ENCODE results near the gene TNFRSF1A. TPM values are rescaled to one million over a fixed set of nuclear protein-coding genes. Genes with fewer than 3 reads are reported as not detected.
A peak's percentile ranks its signal among the peaks of the same experiment; 100 is the strongest.

Gene TNFRSF1A
- total and polyA plus RNA-seq, 2 of the 13 experiments (the other 11 are each of a cell fraction or from before 2014, with no cell fraction given), result 41.5 to 61.2 TPM

- no peak; a peak in 1 of 4 replicates for TF ChIP-seq HMGXB4 (CRISPR knock-in tag; IDR thresholded peaks at IDR 0.05; ENCODE audit: borderline replicate concordance in 1 of 2, low read depth in 1 of 2)
- TF ChIP-seq ZBTB20 (CRISPR knock-in tag; IDR thresholded peaks at IDR 0.05; ENCODE audit: borderline replicate concordance, low read depth), result no peak; the same call in 1 of the 2 replicates
- TF ChIP-seq JUN (CRISPR knock-in tag; IDR thresholded peaks at IDR 0.05), result no peak
- TF ChIP-seq ZNF10 (CRISPR knock-in tag; IDR thresholded peaks at IDR 0.05; ENCODE audit: borderline replicate concordance, low read depth), result no peak
- TF ChIP-seq ZBTB21 (CRISPR knock-in tag; IDR thresholded peaks at IDR 0.05), result no peak
- TF ChIP-seq ZNF251 (CRISPR knock-in tag; IDR thresholded peaks at IDR 0.05), result no peak
- TF ChIP-seq ZSCAN29 (CRISPR knock-in tag; conservative IDR thresholded peaks at IDR 0.05), result no peak
- no peak for TF ChIP-seq FLYWCH1 (CRISPR knock-in tag; IDR thresholded peaks at IDR 0.05)
- TF ChIP-seq ZNF567 (CRISPR knock-in tag; IDR thresholded peaks at IDR 0.05; ENCODE audit: borderline replicate concordance), result no peak
- no peak for TF ChIP-seq JARID2 (CRISPR knock-in tag; IDR thresholded peaks at IDR 0.05; ENCODE audit: insufficient replicate concordance)
- TF ChIP-seq RFX1 (IDR thresholded peaks at IDR 0.05), result no peak
- 0 out of 2 replicates have a peak, but pooled peaks have one; percentile 53 for TF ChIP-seq PCBP1 (IDR thresholded peaks at IDR 0.05; ENCODE audit: borderline replicate concordance, low read depth, low read length)
- no peak for TF ChIP-seq TIGD3 (CRISPR knock-in tag; IDR thresholded peaks at IDR 0.05; ENCODE audit: borderline replicate concordance)
- no peak for TF ChIP-seq ZNF329 (CRISPR knock-in tag; IDR thresholded peaks at IDR 0.05; ENCODE audit: low read depth)
- TF ChIP-seq SNAI1 (CRISPR knock-in tag; IDR thresholded peaks at IDR 0.05; ENCODE audit: borderline replicate concordance), result no peak
- TF ChIP-seq MAFF (IDR thresholded peaks at IDR 0.05; ENCODE audit: low read depth, low read length), result peak; percentile 99
- TF ChIP-seq PTBP1 (IDR thresholded peaks at IDR 0.05; ENCODE audit: low read depth, low read length, poor library complexity, severe bottlenecking), result peak; percentile 17
- no peak for TF ChIP-seq ZNF572 (CRISPR knock-in tag; IDR thresholded peaks at IDR 0.05)
- TF ChIP-seq BCL3 (CRISPR knock-in tag; IDR thresholded peaks at IDR 0.05), result no peak
- no peak for TF ChIP-seq ZBTB39 (CRISPR knock-in tag; IDR thresholded peaks at IDR 0.05)
Measured at GRCh38 chr12:6336079-6336888, 5.6 kb downstream of the TNFRSF1A start (continued).
